ENCODE measurements around the gene CNN2. TPM values are rescaled to one million over a fixed set of nuclear protein-coding genes. Genes with fewer than 3 reads are reported as not detected.

CNN2 gene
- total and polyA plus RNA-seq, 9 donors = 60.6 to 438 (median 192) TPM

DNA sequence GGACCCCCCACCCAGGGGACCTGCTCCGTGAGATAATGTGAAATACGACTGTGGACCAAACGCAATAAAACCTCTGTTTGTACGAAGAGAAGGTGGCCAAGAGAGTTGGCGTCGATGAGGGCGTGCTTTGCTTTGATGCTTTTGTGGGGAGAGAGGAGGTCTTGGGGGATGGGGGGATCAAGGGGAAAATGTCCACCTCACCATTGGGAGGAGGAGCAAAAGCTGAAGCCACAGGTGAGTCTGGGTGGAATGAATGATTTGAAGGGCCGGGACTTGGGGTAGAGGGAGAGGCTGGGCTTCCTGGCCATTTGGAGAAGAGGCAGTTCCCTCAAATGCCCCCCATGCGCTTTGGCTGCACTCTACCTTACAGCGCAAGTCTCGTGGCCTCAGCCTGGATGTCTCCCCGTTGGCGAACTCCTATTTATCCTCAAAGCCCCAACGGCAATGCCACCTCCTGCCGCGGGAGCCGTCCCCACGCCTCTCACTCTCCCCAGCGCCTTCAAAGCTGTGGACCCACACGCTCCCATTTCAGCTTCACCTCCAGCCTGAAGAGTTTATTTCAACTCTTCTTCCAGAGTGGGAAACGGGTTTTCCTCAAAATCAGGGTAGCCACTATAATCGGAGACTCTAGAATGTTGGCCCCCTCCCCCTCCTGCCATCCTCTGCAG lies 12.7 kb downstream of the CNN2 start:
- Histone ChIP-seq H3K27me3 (peaks cover 5% of the 10 kb centered on the region), H3K27ac (no peak overlapping the region), H3K9me3 (no peaks in the 10 kb centered on the region), H3K4me1 (ENCODE audit: insufficient read depth) (peaks cover 13% of the 10 kb centered on the region), H3K36me3 (no peaks in the 10 kb centered on the region), H3K4me3 (no peak overlapping the region)
- intact Hi-C loops (cut with DNase I) = no loop called here
- 47 to 52% (median 51%) methylated on average over 22 of the region's 22 CpGs for WGBS, 3 donors
- DNase-seq = no peak
- no peak for TF ChIP-seq CTCF (IDR thresholded peaks at IDR 0.05)
- TF ChIP-seq EP300 (IDR thresholded peaks at IDR 0.05) = no peak
- TF ChIP-seq POLR2A (IDR thresholded peaks at IDR 0.05) = no peak

GRCh38 chr19:1039646-1040475 lies 13.5 kb downstream of the CNN2 start, which contains the start of gene ABCA7:
ABCA7 (plus strand) TSS chr19:1040107; CDS start chr19:1041362, 1,255 bp downstream.
- Histone ChIP-seq H3K4me1 (ENCODE audit: insufficient read depth) (peaks cover 13% of the 10 kb centered on the region), H3K27me3 (peaks cover 5% of the 10 kb centered on the region), H3K4me3 (peak within 1 kb of the TSS; percentile 42), H3K27ac (no peak within 1 kb of the TSS), H3K36me3 (no peaks in the 10 kb centered on the region), H3K9me3 (no peaks in the 10 kb centered on the region)
- no peak for TF ChIP-seq CTCF (IDR thresholded peaks at IDR 0.05)
- no peak for TF ChIP-seq EP300 (IDR thresholded peaks at IDR 0.05)
- TF ChIP-seq POLR2A (IDR thresholded peaks at IDR 0.05) = no peak
- 1% methylated on average over 56 of the region's 56 CpGs for WGBS, 3 donors
- DNase-seq = peak; percentile 97 to 99 (median 97)
- intact Hi-C loops (cut with DNase I) = no loop called here

GRCh38 chr19:1040476-1041271 lies 14.3 kb downstream of the CNN2 start:
- DNase-seq = peak in 3 of 5 donors; percentile 61 to 78 (median 71)
- TF ChIP-seq EP300 (IDR thresholded peaks at IDR 0.05) = no peak
- no peak for TF ChIP-seq CTCF (IDR thresholded peaks at IDR 0.05)
- TF ChIP-seq POLR2A (IDR thresholded peaks at IDR 0.05) = no peak
- peak overlapping the region; percentile 42 for H3K4me3 ChIP-seq
- H3K4me1 ChIP-seq (ENCODE audit: insufficient read depth) = peaks cover 13% of the 10 kb centered on the region
- no peaks in the 10 kb centered on the region for H3K9me3 ChIP-seq
- intact Hi-C loops (cut with DNase I) = no loop called here
- no peaks in the 10 kb centered on the region for H3K36me3 ChIP-seq
- no peak overlapping the region for H3K27ac ChIP-seq
- H3K27me3 ChIP-seq = peaks cover 5% of the 10 kb centered on the region
- WGBS, 3 donors = 1 to 2% (median 2%) methylated on average over 27 of the region's 27 CpGs

- Histone ChIP-seq H3K27ac (no peak overlapping the region), H3K9me3 (no peaks in the 10 kb centered on the region), H3K27me3 (peaks cover 5% of the 10 kb centered on the region), H3K36me3 (no peaks in the 10 kb centered on the region), H3K4me3 (no peak overlapping the region), H3K4me1 (ENCODE audit: insufficient read depth) (peaks cover 13% of the 10 kb centered on the region)
- DNase-seq = no peak
- intact Hi-C loops (cut with DNase I) = no loop called here
- WGBS, 3 donors = 19 to 26% (median 22%) methylated on average over 21 to 26 of the region's 26 CpGs
- TF ChIP-seq EP300 (IDR thresholded peaks at IDR 0.05) (no peak), CTCF (IDR thresholded peaks at IDR 0.05) (no peak), POLR2A (IDR thresholded peaks at IDR 0.05) (no peak)
Measured at GRCh38 chr19:1041272-1041834, 14.9 kb downstream of the CNN2 start.

All from ovary (tissue), 9 donors.